Bronchial epithelial cell (primary cell): ENCODE measurements around the gene PELI2. TPM values are rescaled to one million over a fixed set of nuclear protein-coding genes. Genes with fewer than 3 reads are reported as not detected.
A peak's percentile ranks its signal among the peaks of the same experiment; 100 is the strongest.

Source experiments
- DNase-seq: peaks from one replicate; pipeline ENCODE4 v3.0.0-alpha.2; 2010; ENCODE audit warnings: low read depth
- FAIRE-seq: peaks from 2 replicates; lab custom pipeline; 2011; peaks lifted over from hg19 to GRCh38; lab: Jason Lieb, UNC
- H3K27me3 ChIP-seq: 2 replicates; pipeline ENCODE4 v1.5.1; 2011; ENCODE audit warnings: low read length; ENCODE audit not compliant: control insufficient read depth, insufficient read depth
- H3K36me3 ChIP-seq: 2 replicates; pipeline ENCODE4 v1.5.1; 2011; ENCODE audit warnings: low read length; ENCODE audit not compliant: control insufficient read depth, insufficient read depth
- H3K4me3 ChIP-seq: 2 replicates; pipeline ENCODE4 v1.5.1; 2011; ENCODE audit warnings: mild to moderate bottlenecking, low read depth, low read length, control low read depth
- CTCF ChIP-seq: IDR thresholded peaks from 2 replicates; pipeline ENCODE4 v1.5.1; 2011; ENCODE audit warnings: mild to moderate bottlenecking, moderate library complexity, low read length, control low read depth, inconsistent platforms; ENCODE audit not compliant: insufficient read depth, severe bottlenecking
- total RNA-seq: library from RNA; depleted of rRNA; stranded (reverse); fragments of >200 nt; gene quantifications from 2 replicates; pipeline ENCODE4 v1.2.1, GENCODE V29; 2014

Gene PELI2, protein sequence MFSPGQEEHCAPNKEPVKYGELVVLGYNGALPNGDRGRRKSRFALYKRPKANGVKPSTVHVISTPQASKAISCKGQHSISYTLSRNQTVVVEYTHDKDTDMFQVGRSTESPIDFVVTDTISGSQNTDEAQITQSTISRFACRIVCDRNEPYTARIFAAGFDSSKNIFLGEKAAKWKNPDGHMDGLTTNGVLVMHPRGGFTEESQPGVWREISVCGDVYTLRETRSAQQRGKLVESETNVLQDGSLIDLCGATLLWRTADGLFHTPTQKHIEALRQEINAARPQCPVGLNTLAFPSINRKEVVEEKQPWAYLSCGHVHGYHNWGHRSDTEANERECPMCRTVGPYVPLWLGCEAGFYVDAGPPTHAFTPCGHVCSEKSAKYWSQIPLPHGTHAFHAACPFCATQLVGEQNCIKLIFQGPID
- 1.7 and 2.1 TPM in 2 replicates for total RNA-seq

DNA sequence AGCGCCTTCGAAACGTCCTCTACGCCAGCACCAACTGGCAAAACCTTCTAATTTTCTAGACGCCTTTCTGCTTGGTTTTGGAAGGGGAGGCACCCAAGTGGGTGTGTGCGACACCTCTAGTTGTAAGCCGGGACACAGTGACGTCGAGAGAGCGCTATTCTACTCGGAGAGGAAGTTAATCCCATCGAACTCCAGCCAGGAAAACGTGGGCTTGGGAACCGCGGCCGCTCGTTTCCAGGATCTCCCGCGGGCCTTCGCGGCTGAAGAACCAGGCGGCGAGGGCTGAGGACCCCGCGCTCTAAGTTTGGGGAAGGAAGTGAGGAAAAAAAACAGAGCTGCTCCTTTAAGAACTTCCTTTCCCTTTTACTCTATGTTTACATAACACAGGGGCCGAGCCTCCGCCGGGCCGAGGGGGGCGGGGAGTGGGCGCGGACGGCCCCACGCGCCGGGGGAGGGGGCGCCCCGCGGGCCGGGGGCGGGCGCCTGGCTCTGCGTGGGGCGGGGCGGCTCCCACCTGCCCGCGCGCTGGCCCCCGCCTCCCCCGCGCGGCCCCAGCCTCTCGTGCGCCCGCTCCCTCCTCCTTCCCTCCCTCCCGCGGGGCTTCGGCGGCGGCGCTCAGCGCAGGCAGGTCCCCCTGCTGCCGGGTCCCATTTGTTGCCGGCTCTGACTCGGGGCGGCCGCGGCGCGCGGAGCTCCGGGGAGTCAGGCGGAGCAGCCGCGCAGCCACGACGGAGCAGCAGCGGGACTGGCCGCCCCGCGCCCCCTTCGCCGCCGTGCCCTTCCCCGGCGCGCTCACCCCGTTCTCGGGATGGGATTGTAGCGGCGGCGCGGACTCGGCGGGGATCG, at the start of gene PELI2:
TSS of gene PELI2 (plus strand) at position 647 of the 846 bp plus-strand sequence. CDS start 250 bp downstream, outside the sequence.
- DNase-seq (no peak), FAIRE-seq (no peak)
- H3K4me3 ChIP-seq: peak within 1 kb of the TSS; percentile 52
- H3K36me3 ChIP-seq: no peaks in the 10 kb centered on the region
- TF ChIP-seq CTCF: no peak
- H3K27me3 ChIP-seq: peaks cover 13% of the 10 kb centered on the region

GRCh38 chr14:56073799-56074198, 44.4 kb upstream of the PELI2 start:
- no peak for FAIRE-seq
- no peaks in the 10 kb centered on the region for H3K36me3 ChIP-seq
- TF ChIP-seq CTCF: no peak

GRCh38 chr14:56075301-56075700, 42.9 kb upstream of the PELI2 start:
- no peak for TF ChIP-seq CTCF
- H3K27me3 ChIP-seq: peaks cover 2% of the 10 kb centered on the region
- no peak for DNase-seq
- no peak overlapping the region for H3K4me3 ChIP-seq
- no peaks in the 10 kb centered on the region for H3K36me3 ChIP-seq
- FAIRE-seq: no peak

More at GRCh38 chr14:56073799-56074198, 44.4 kb upstream of the PELI2 start:
- DNase-seq: no peak
- H3K27me3 ChIP-seq: peaks cover 2% of the 10 kb centered on the region
- no peak overlapping the region for H3K4me3 ChIP-seq

DNA sequence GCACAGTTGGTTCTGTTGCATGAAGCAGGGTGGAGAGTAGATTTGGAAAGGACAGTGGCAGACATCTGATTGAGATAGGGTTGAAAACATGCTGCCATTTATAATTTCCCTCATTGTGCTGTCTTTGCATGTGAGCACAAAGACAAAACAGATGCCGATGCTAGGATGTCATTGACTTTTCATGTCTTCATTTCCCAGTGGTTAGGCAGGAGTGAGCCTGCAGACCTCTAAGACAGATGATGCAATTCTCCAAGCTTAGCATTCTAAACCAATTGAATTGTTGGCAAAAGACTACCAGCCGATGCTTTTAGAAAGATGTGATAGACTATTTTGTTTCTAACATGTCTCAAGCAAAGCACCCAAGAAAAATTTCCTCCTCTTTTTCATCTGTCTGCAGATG, 37.1 kb upstream of the PELI2 start:
- peaks cover 2% of the 10 kb centered on the region for H3K27me3 ChIP-seq
- TF ChIP-seq CTCF: no peak
- no peaks in the 10 kb centered on the region for H3K36me3 ChIP-seq
- H3K4me3 ChIP-seq: no peak overlapping the region
- DNase-seq (peak; percentile 19), FAIRE-seq (no peak)

- no peak for FAIRE-seq
- H3K36me3 ChIP-seq: no peaks in the 10 kb centered on the region
Observed at GRCh38 chr14:56082880-56083279, 35.3 kb upstream of the PELI2 start.

More at GRCh38 chr14:56082880-56083279, 35.3 kb upstream of the PELI2 start:
- Histone ChIP-seq H3K4me3 (no peak overlapping the region), H3K27me3 (no peaks in the 10 kb centered on the region)
- DNase-seq: no peak
- no peak for TF ChIP-seq CTCF
